HEK293T (cell line): ENCODE data around the gene CDC45.

ENCODE experiments used
- CTCF ChIA-PET: fragments of 350-600 bp; formaldehyde crosslinking; extraction: SDS; loops from one replicate; lab custom pipeline; 2021; ENCODE audit warnings: antibody characterized with exemption, inconsistent platforms; lab: Yijun Ruan, JAX
- POLR2A ChIA-PET: fragments of 350-600 bp; formaldehyde crosslinking; extraction: SDS; loops from one replicate; lab custom pipeline; 2020; ENCODE audit warnings: antibody characterized with exemption, inconsistent platforms; lab: Yijun Ruan, JAX
- DNase-seq: peaks from one replicate; pipeline ENCODE4 v3.0.0; 2012; ENCODE audit warnings: mixed read lengths; ENCODE audit errors: extremely low spot score
- ARNT ChIP-seq: fragments of 450-650 bp; IDR thresholded peaks from 2 replicates; pipeline ENCODE4 v1.6.1; 2017; ENCODE audit warnings: mild to moderate bottlenecking
- BHLHE40 ChIP-seq: fragments of 450-650 bp; IDR thresholded peaks from 2 replicates; pipeline ENCODE4 v1.6.1; 2016; ENCODE audit warnings: mild to moderate bottlenecking, moderate library complexity, borderline replicate concordance
- CTBP1 ChIP-seq: fragments of 450-650 bp; IDR thresholded peaks from 2 replicates; pipeline ENCODE4 v1.6.1; 2016; ENCODE audit warnings: borderline replicate concordance
- ELF4 ChIP-seq: fragments of 450-650 bp; IDR thresholded peaks from 2 replicates; pipeline ENCODE4 v1.6.1; 2017; ENCODE audit warnings: antibody characterized with exemption
- FOXA1 ChIP-seq: fragments of 450-650 bp; IDR thresholded peaks from 2 replicates; pipeline ENCODE4 v1.6.1; 2016; ENCODE audit warnings: mild to moderate bottlenecking
- FOXK2 ChIP-seq: fragments of 450-650 bp; IDR thresholded peaks from 2 replicates; pipeline ENCODE4 v1.6.1; 2016; ENCODE audit warnings: mild to moderate bottlenecking
- FOXM1 ChIP-seq: fragments of 450-650 bp; IDR thresholded peaks from 2 replicates; pipeline ENCODE4 v1.6.1; 2017; ENCODE audit warnings: mild to moderate bottlenecking, borderline replicate concordance
- HDGF ChIP-seq: fragments of 450-650 bp; IDR thresholded peaks from 2 replicates; pipeline ENCODE4 v1.6.1; 2017; ENCODE audit warnings: antibody characterized with exemption, borderline replicate concordance
- L3MBTL2 ChIP-seq: fragments of 450-650 bp; conservative IDR thresholded peaks from 2 replicates; pipeline ENCODE4 v1.6.1; 2016; ENCODE audit warnings: mild to moderate bottlenecking
- LEF1 ChIP-seq: fragments of 450-650 bp; IDR thresholded peaks from 2 replicates; pipeline ENCODE4 v1.6.1; 2017; ENCODE audit warnings: mild to moderate bottlenecking, borderline replicate concordance
- NFRKB ChIP-seq: fragments of 450-650 bp; IDR thresholded peaks from 2 replicates; pipeline ENCODE4 v1.6.1; 2016; ENCODE audit warnings: mild to moderate bottlenecking, moderate library complexity
- PKNOX1 ChIP-seq: fragments of 450-650 bp; IDR thresholded peaks from 2 replicates; pipeline ENCODE4 v1.6.1; 2016
- SP1 ChIP-seq: fragments of 450-650 bp; IDR thresholded peaks from 2 replicates; pipeline ENCODE4 v1.6.1; 2017
- SUZ12 ChIP-seq: fragments of 450-650 bp; IDR thresholded peaks from 2 replicates; pipeline ENCODE4 v1.6.1; 2016; ENCODE audit warnings: mild to moderate bottlenecking
- TARDBP ChIP-seq: fragments of 450-650 bp; IDR thresholded peaks from 2 replicates; pipeline ENCODE4 v1.6.1; 2016
- ZNF384 ChIP-seq: fragments of 450-650 bp; IDR thresholded peaks from 2 replicates; pipeline ENCODE4 v1.6.1; 2016

Gene CDC45

GRCh38 chr22:19488884-19489843 is 9.4 kb downstream of the CDC45 start:
- no peak for DNase-seq
- TF ChIP-seq LEF1, result no peak
- ChIA-PET CTCF (no interaction called here), POLR2A (interaction anchor here (0.9 to 1.7 kb wide), 2 partner anchors 10 to 13 kb away, joined by 4 to 14 read pairs; partner anchors contain the start of genes CDC45 and UFD1)

GRCh38 chr22:19490628-19491230 is 11.0 kb downstream of the CDC45 start:
- no peak for TF ChIP-seq ARNT
- no peak for TF ChIP-seq L3MBTL2
- TF ChIP-seq LEF1, result no peak
- no peak for TF ChIP-seq SP1
- TF ChIP-seq TARDBP, result no peak
- no peak for TF ChIP-seq HDGF
- no peak for TF ChIP-seq BHLHE40
- ChIA-PET CTCF (no interaction called here), POLR2A (no interaction called here)
- DNase-seq, result no peak

- TF ChIP-seq LEF1 (no peak), ARNT (no peak), ELF4 (no peak)
- ChIA-PET POLR2A (no interaction called here), CTCF (no interaction called here)
- DNase-seq, result no peak
Observed at GRCh38 chr22:19492504-19493174, 12.9 kb downstream of the CDC45 start.

GRCh38 chr22:19494001-19494560 is 14.4 kb downstream of the CDC45 start:
- DNase-seq, result no peak
- TF ChIP-seq ELF4 (no peak), BHLHE40 (no peak), FOXM1 (no peak), NFRKB (no peak), L3MBTL2 (no peak), SUZ12 (no peak), LEF1 (no peak), ARNT (no peak), ZNF384 (no peak), FOXK2 (no peak), HDGF (no peak)
- ChIA-PET POLR2A (interaction anchor here (1.6 kb wide), 1 partner anchor 15 kb away, joined by 7 read pairs; the partner anchor contains the start of genes CDC45 and UFD1), CTCF (no interaction called here)

- CTCF ChIA-PET, result no interaction called here
- DNase-seq, result no peak
- POLR2A ChIA-PET, result interaction anchor here (1.6 kb wide), 1 partner anchor 15 kb away, joined by 7 read pairs; the partner anchor contains the start of genes CDC45 and UFD1
- TF ChIP-seq HDGF (no peak), PKNOX1 (no peak), TARDBP (no peak), NFRKB (no peak), BHLHE40 (no peak), FOXA1 (no peak), SUZ12 (no peak), FOXK2 (no peak), ARNT (no peak), FOXM1 (no peak), CTBP1 (no peak), ZNF384 (no peak), L3MBTL2 (no peak), ELF4 (no peak), SP1 (no peak)
Observed at GRCh38 chr22:19494676-19495173, 15.0 kb downstream of the CDC45 start.

GRCh38 chr22:19495562-19496323 is 16.0 kb downstream of the CDC45 start:
- DNase-seq, result no peak
- TF ChIP-seq NFRKB (no peak), ARNT (no peak), FOXK2 (no peak)
- CTCF ChIA-PET, result no interaction called here
- POLR2A ChIA-PET, result interaction anchor here (1.0 kb wide), 1 partner anchor 351 kb away, joined by 3 read pairs; the partner anchor contains the start of gene ESS2

GRCh38 chr22:19496324-19496630 is 16.6 kb downstream of the CDC45 start:
- ChIA-PET CTCF (no interaction called here), POLR2A (interaction anchor here (1.0 kb wide), 1 partner anchor 352 kb away, joined by 3 read pairs; the partner anchor contains the start of gene ESS2)
- DNase-seq, result no peak
- TF ChIP-seq SP1, result no peak
- no peak for TF ChIP-seq HDGF
- no peak for TF ChIP-seq NFRKB
- TF ChIP-seq SUZ12, result no peak
- no peak for TF ChIP-seq BHLHE40
- no peak for TF ChIP-seq ELF4
- TF ChIP-seq TARDBP, result no peak
- no peak for TF ChIP-seq PKNOX1
- TF ChIP-seq CTBP1, result no peak
- TF ChIP-seq ZNF384, result no peak
- no peak for TF ChIP-seq FOXK2
- TF ChIP-seq L3MBTL2, result no peak
- TF ChIP-seq ARNT, result no peak
- TF ChIP-seq FOXA1, result no peak
- TF ChIP-seq LEF1, result no peak
- no peak for TF ChIP-seq FOXM1
